Spleen (tissue), 7 donors: ENCODE data around the gene ADGB.

ENCODE experiments used
- POLR2A ChIP-seq, 3 donors: fragments of 450-650 bp; IDR thresholded peaks; one replicate each; pipeline ENCODE4 v1.5.1; 2017; ENCODE audit warnings: antibody characterized with exemption in 3 of 3, mild to moderate bottlenecking in 1 of 3
- TF ChIP-seq, protein P1 (sequence below), 11 experiments: fragments of 200-600 bp in 7 of 11; fragments of 450-650 bp in 4 of 11; sonication (generic) in 4 of 11; IDR thresholded peaks in 8 of 11; conservative IDR thresholded peaks in 3 of 11; 1 replicate in 7 of 11; 2 replicates in 4 of 11; pipeline versions ENCODE4 v1.4.0 to v1.8.0; 2016 to 2021; ENCODE audit warnings: antibody characterized with exemption in 11 of 11, inconsistent platforms in 4 of 11, mild to moderate bottlenecking in 1 of 11
- donor health status: DM: no; HTN: no; CAD: no; lungs with moderate emphysema.
- donor health status: DM: no; HTN: no; CAD: no.
- donor health status: DM: no; HTN: no; CAD: no.

DNA sequence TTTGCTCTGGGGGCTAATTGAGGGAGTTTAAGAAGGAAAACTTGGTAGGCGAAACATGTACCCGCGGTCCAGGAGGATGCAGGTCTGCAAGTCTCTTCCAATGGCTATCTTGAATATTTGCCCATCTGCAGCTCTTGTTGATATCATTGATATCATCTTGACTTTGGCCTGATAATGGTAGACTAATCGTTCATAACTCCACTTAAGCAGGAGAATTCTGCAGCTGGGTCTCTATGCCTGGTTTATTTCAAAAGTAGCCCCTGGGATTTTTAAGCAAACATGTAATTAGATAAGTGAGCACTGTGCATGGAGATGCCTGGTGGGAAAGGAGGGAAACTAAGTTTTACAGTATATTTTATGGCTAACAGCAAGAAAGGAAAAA lies 52.7 kb downstream of the ADGB start:
- TF ChIP-seq, protein P1, sequence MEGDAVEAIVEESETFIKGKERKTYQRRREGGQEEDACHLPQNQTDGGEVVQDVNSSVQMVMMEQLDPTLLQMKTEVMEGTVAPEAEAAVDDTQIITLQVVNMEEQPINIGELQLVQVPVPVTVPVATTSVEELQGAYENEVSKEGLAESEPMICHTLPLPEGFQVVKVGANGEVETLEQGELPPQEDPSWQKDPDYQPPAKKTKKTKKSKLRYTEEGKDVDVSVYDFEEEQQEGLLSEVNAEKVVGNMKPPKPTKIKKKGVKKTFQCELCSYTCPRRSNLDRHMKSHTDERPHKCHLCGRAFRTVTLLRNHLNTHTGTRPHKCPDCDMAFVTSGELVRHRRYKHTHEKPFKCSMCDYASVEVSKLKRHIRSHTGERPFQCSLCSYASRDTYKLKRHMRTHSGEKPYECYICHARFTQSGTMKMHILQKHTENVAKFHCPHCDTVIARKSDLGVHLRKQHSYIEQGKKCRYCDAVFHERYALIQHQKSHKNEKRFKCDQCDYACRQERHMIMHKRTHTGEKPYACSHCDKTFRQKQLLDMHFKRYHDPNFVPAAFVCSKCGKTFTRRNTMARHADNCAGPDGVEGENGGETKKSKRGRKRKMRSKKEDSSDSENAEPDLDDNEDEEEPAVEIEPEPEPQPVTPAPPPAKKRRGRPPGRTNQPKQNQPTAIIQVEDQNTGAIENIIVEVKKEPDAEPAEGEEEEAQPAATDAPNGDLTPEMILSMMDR (IDR thresholded peaks at IDR 0.05 in 8 of 11, conservative IDR thresholded peaks at IDR 0.05 in 3 of 11) = no peak
- TF ChIP-seq POLR2A (IDR thresholded peaks at IDR 0.05) = no peak
